SH-SY5Y (cell line): ENCODE results near the gene UBE4B.

ENCODE experiments used
- GATA2 ChIP-seq: IDR thresholded peaks from 2 replicates; pipeline ENCODE4 v1.6.1; 2011; ENCODE audit warnings: mild to moderate bottlenecking, low read depth, low read length
- GATA3 ChIP-seq: IDR thresholded peaks from 2 replicates; pipeline ENCODE4 v1.6.1; 2011; ENCODE audit warnings: low read depth, mild to moderate bottlenecking, low read length, moderate library complexity

DNA sequence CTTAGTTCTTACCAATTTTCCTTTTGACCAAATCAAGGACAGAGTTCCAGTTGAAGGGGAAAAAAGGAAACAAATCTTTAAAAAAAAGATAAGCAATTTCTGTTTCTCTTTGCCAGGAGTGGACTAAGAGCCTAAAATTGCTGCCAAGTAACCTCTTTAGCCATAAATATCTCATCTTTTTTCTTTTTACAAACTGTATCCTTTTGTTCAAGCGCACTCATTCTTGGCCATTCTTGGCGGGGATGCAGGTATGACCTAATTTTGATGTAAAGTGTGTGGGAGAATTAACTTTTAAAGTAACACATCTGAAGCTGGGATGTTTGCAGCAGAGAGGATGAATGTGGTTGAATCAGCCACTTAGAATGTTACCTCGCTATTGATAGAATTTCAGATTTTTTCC lies 164.2 kb downstream of the UBE4B start:
- no peak for TF ChIP-seq GATA3
- no peak for TF ChIP-seq GATA2
